Suprapubic skin (tissue), 4 donors: Measurements from ENCODE around the gene RAMACL. TPM values are rescaled to one million over a fixed set of nuclear protein-coding genes. Genes with fewer than 3 reads are reported as not detected.

Experiments used
- DNase-seq, 2 donors: peaks; one replicate each; pipeline ENCODE4 v3.0.0-alpha.2; 2019; ENCODE audit warnings: low spot score in 2 of 2
- H3K27ac ChIP-seq: fragments of 200-600 bp; sonication (generic); one replicate; pipeline ENCODE4 v1.5.1; 2019
- H3K27me3 ChIP-seq: fragments of 200-600 bp; sonication (generic); one replicate; pipeline ENCODE4 v1.5.1; 2019
- H3K36me3 ChIP-seq: fragments of 200-600 bp; sonication (generic); one replicate; pipeline ENCODE4 v1.5.1; 2019
- H3K4me1 ChIP-seq: fragments of 200-600 bp; sonication (generic); one replicate; pipeline ENCODE4 v1.5.1; 2019
- H3K4me3 ChIP-seq: fragments of 200-600 bp; sonication (generic); one replicate; pipeline ENCODE4 v1.5.1; 2019; ENCODE audit warnings: mild to moderate bottlenecking
- H3K9me3 ChIP-seq: fragments of 200-600 bp; sonication (generic); one replicate; pipeline ENCODE4 v1.5.1; 2019
- CTCF ChIP-seq, 2 donors: fragments of 200-600 bp in 1 of 2; fragments of 450-650 bp in 1 of 2; sonication (generic) in 1 of 2; IDR thresholded peaks; one replicate each; pipeline ENCODE4 v1.5.1; 2016 to 2019; ENCODE audit warnings: antibody characterized with exemption in 2 of 2, mild to moderate bottlenecking in 1 of 2, moderate library complexity in 1 of 2
- EP300 ChIP-seq: sonication (generic); formaldehyde crosslinking; IDR thresholded peaks from one replicate; pipeline ENCODE4 v1.6.1; 2017; ENCODE audit warnings: antibody characterized with exemption
- POLR2A ChIP-seq, 2 donors: fragments of 450-650 bp; IDR thresholded peaks; one replicate each; pipeline ENCODE4 v1.6.1; 2017; ENCODE audit warnings: antibody characterized with exemption in 2 of 2, mild to moderate bottlenecking in 2 of 2, moderate library complexity in 2 of 2
- POLR2AphosphoS5 ChIP-seq, 3 donors: sonication (generic); formaldehyde crosslinking; IDR thresholded peaks; one replicate each; pipeline ENCODE4 v1.6.1; 2017; ENCODE audit warnings: antibody characterized with exemption in 3 of 3
- WGBS: methylation state at CpG from one replicate; pipeline ENCODE4 v1.1.5; 2018; 5-methylcytosine and 5-hydroxymethylcytosine counted together
- total RNA-seq, 4 donors: library from RNA; depleted of rRNA; stranded (reverse); fragments of >200 nt; gene quantifications; one replicate each; pipeline ENCODE4 v1.1.0, GENCODE V29; 2016

Gene RAMACL
- total RNA-seq, 4 donors from 2014 or later = 1.0 to 3.6 (median 1.1) TPM

GRCh38 chr6:166558156-166559005 lies 28.1 kb downstream of the RAMACL start:
- no peaks in the 10 kb centered on the region for H3K27me3 ChIP-seq
- no peaks in the 10 kb centered on the region for H3K36me3 ChIP-seq
- no peak for DNase-seq
- TF ChIP-seq POLR2AphosphoS5 (IDR thresholded peaks at IDR 0.05) (no peak), CTCF (IDR thresholded peaks at IDR 0.05) (no peak), EP300 (no peak), POLR2A (IDR thresholded peaks at IDR 0.05) (no peak)
- H3K4me1 ChIP-seq = peaks cover 54% of the 10 kb centered on the region
- 90% methylated on average over 12 of the region's 12 CpGs for WGBS
- no peaks in the 10 kb centered on the region for H3K9me3 ChIP-seq
- no peak overlapping the region for H3K27ac ChIP-seq
- no peak overlapping the region for H3K4me3 ChIP-seq

GRCh38 chr6:166556863-166557322 lies 29.6 kb downstream of the RAMACL start:
- DNase-seq = peak; percentile 93 to 96
- WGBS = 32% methylated on average over 11 of the region's 16 CpGs
- peak overlapping the region; percentile 83 for H3K27ac ChIP-seq
- H3K4me3 ChIP-seq = peak overlapping the region; percentile 28
- no peaks in the 10 kb centered on the region for H3K36me3 ChIP-seq
- no peaks in the 10 kb centered on the region for H3K9me3 ChIP-seq
- peak; percentile 63 to 92 (median 70) for TF ChIP-seq POLR2AphosphoS5 (IDR thresholded peaks at IDR 0.05)
- no peak for TF ChIP-seq EP300
- TF ChIP-seq POLR2A (IDR thresholded peaks at IDR 0.05) = peak in 1 of 2 donors; percentile 13
- no peaks in the 10 kb centered on the region for H3K27me3 ChIP-seq
- peaks cover 56% of the 10 kb centered on the region for H3K4me1 ChIP-seq

GRCh38 chr6:166556336-166556735 lies 30.1 kb downstream of the RAMACL start:
- H3K9me3 ChIP-seq = no peaks in the 10 kb centered on the region
- no peak for DNase-seq
- no peaks in the 10 kb centered on the region for H3K36me3 ChIP-seq
- H3K4me3 ChIP-seq = no peak overlapping the region
- TF ChIP-seq EP300 (no peak), POLR2A (IDR thresholded peaks at IDR 0.05) (no peak), CTCF (IDR thresholded peaks at IDR 0.05) (no peak), POLR2AphosphoS5 (IDR thresholded peaks at IDR 0.05) (no peak)
- H3K4me1 ChIP-seq = peaks cover 52% of the 10 kb centered on the region
- H3K27me3 ChIP-seq = no peaks in the 10 kb centered on the region
- peak overlapping the region; percentile 83 for H3K27ac ChIP-seq

- H3K27ac ChIP-seq = peak overlapping the region; percentile 83
- 88% methylated on average over 6 of the region's 6 CpGs for WGBS
- no peak for DNase-seq
Measured at GRCh38 chr6:166555086-166555485, 31.4 kb downstream of the RAMACL start.

GRCh38 chr6:166554316-166554715 lies 32.2 kb downstream of the RAMACL start:
- Histone ChIP-seq H3K27ac (peak overlapping the region; percentile 83), H3K4me1 (peaks cover 49% of the 10 kb centered on the region)
- 62% methylated on average over 8 of the region's 8 CpGs for WGBS

More at GRCh38 chr6:166555086-166555485, 31.4 kb downstream of the RAMACL start:
- Histone ChIP-seq H3K4me3 (no peak overlapping the region), H3K9me3 (no peaks in the 10 kb centered on the region), H3K36me3 (no peaks in the 10 kb centered on the region), H3K4me1 (peaks cover 49% of the 10 kb centered on the region), H3K27me3 (no peaks in the 10 kb centered on the region)
- TF ChIP-seq CTCF (IDR thresholded peaks at IDR 0.05) (no peak), EP300 (no peak), POLR2AphosphoS5 (IDR thresholded peaks at IDR 0.05) (no peak), POLR2A (IDR thresholded peaks at IDR 0.05) (no peak)

More at GRCh38 chr6:166554316-166554715, 32.2 kb downstream of the RAMACL start:
- Histone ChIP-seq H3K9me3 (no peaks in the 10 kb centered on the region), H3K36me3 (no peaks in the 10 kb centered on the region), H3K27me3 (no peaks in the 10 kb centered on the region), H3K4me3 (no peak overlapping the region)
- TF ChIP-seq EP300 = no peak
- TF ChIP-seq POLR2A (IDR thresholded peaks at IDR 0.05) = no peak
- no peak for TF ChIP-seq CTCF (IDR thresholded peaks at IDR 0.05)
- TF ChIP-seq POLR2AphosphoS5 (IDR thresholded peaks at IDR 0.05) = no peak
- no peak for DNase-seq
